Endothelial cell of umbilical vein (primary cell): ENCODE results near the gene MBD4.
"Not testable (repeated sequence)": the region's sequence is repeated elsewhere in the genome, so short reads cannot be mapped to it uniquely, and the experiment has no call there.

Source experiments
- EZH2 ChIP-seq: IDR thresholded peaks from 2 replicates; pipeline ENCODE4 v1.6.1; 2012; ENCODE audit warnings: borderline replicate concordance, low read depth, mild to moderate bottlenecking, moderate library complexity, low read length, inconsistent platforms; ENCODE audit not compliant: severe bottlenecking
- GATA2 ChIP-seq: IDR thresholded peaks from 2 replicates; pipeline ENCODE4 v1.7.0; 2011; ENCODE audit warnings: low read depth, mild to moderate bottlenecking, moderate library complexity, mixed read lengths, low read length; ENCODE audit not compliant: insufficient read length, insufficient read depth
- MYC ChIP-seq: IDR thresholded peaks from one replicate; pipeline ENCODE4 v1.6.1; 2011; ENCODE audit warnings: mild to moderate bottlenecking, low read depth, low read length
- POLR2A ChIP-seq: IDR thresholded peaks from 2 replicates; pipeline ENCODE4 v1.6.1; 2012; ENCODE audit warnings: low read depth, mild to moderate bottlenecking, control low read depth, low read length
- POLR2AphosphoS5 ChIP-seq: IDR thresholded peaks from 2 replicates; pipeline ENCODE4 v1.6.1; 2012; ENCODE audit warnings: low read depth, mild to moderate bottlenecking, control low read depth, low read length, moderate library complexity; ENCODE audit not compliant: insufficient read depth
- TF ChIP-seq, protein P1 (sequence below), 2 donors: IDR thresholded peaks; 1 replicate in 1 of 2; 2 replicates in 1 of 2; pipeline ENCODE4 v1.5.1; 2011; ENCODE audit warnings: low read length in 2 of 2, mild to moderate bottlenecking in 2 of 2, moderate library complexity in 2 of 2, control low read depth in 1 of 2, inconsistent platforms in 1 of 2, low read depth in 1 of 2; ENCODE audit not compliant: insufficient read depth in 1 of 2; ENCODE audit errors: extremely low read depth in 1 of 2
- TF ChIP-seq, protein P2 (sequence below): IDR thresholded peaks from 2 replicates; pipeline ENCODE4 v1.6.1; 2011; ENCODE audit not compliant: insufficient read depth, insufficient read length

DNA sequence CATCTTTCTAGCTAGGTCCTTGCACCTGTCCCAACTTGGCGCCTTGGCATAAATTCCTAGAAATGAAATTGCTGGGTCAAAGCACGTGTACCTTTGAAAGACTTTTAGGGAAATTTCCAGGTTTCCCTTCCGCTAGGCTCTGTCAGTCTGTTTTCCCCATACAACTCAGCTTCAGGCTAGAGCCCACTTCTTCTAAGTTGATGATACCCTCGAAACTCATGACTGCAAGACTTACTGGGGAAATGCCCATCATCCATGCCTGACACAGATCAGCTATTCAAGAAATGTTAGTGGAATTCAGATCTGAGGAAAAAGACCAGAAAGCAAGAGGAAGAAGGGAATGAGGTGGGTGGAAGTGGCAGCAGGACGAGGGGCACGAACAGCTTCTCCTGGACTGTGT, 45.4 kb upstream of the MBD4 start:
- TF ChIP-seq, protein P1, sequence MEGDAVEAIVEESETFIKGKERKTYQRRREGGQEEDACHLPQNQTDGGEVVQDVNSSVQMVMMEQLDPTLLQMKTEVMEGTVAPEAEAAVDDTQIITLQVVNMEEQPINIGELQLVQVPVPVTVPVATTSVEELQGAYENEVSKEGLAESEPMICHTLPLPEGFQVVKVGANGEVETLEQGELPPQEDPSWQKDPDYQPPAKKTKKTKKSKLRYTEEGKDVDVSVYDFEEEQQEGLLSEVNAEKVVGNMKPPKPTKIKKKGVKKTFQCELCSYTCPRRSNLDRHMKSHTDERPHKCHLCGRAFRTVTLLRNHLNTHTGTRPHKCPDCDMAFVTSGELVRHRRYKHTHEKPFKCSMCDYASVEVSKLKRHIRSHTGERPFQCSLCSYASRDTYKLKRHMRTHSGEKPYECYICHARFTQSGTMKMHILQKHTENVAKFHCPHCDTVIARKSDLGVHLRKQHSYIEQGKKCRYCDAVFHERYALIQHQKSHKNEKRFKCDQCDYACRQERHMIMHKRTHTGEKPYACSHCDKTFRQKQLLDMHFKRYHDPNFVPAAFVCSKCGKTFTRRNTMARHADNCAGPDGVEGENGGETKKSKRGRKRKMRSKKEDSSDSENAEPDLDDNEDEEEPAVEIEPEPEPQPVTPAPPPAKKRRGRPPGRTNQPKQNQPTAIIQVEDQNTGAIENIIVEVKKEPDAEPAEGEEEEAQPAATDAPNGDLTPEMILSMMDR (IDR thresholded peaks at IDR 0.05; ENCODE audit: extremely low read depth in 1 of 2, insufficient read depth in 1 of 2, low read depth in 1 of 2, low read length in 2 of 2), result not testable (repeated sequence)
- TF ChIP-seq POLR2A, MYC, POLR2AphosphoS5, EZH2, GATA2: not testable (repeated sequence)
- TF ChIP-seq, protein P2, sequence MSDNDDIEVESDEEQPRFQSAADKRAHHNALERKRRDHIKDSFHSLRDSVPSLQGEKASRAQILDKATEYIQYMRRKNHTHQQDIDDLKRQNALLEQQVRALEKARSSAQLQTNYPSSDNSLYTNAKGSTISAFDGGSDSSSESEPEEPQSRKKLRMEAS, result not testable (repeated sequence)
